H1 (cell line): ENCODE results near the gene ITPK1. TPM values are rescaled to one million over a fixed set of nuclear protein-coding genes. Genes with fewer than 3 reads are reported as not detected.

Source experiments
- CREB1 ChIP-seq: IDR thresholded peaks from 2 replicates; pipeline ENCODE4 v1.6.1; 2012; ENCODE audit warnings: inconsistent platforms
- GABPA ChIP-seq: IDR thresholded peaks from 2 replicates; pipeline ENCODE4 v1.6.1; 2011; ENCODE audit warnings: mild to moderate bottlenecking, low read length, moderate library complexity, borderline replicate concordance; ENCODE audit not compliant: insufficient read depth
- KDM4A ChIP-seq: IDR thresholded peaks from one replicate; pipeline ENCODE4 v1.7.1; 2012; ENCODE audit warnings: low read depth, mild to moderate bottlenecking, moderate library complexity, low read length, inconsistent platforms; ENCODE audit not compliant: severe bottlenecking
- KDM5A ChIP-seq: fragments of 200-600 bp; IDR thresholded peaks from 2 replicates; pipeline ENCODE4 v1.7.1; 2012; ENCODE audit warnings: mild to moderate bottlenecking, low read length, inconsistent platforms, mixed read lengths
- POU5F1 ChIP-seq: IDR thresholded peaks from 2 replicates; pipeline ENCODE4 v1.6.1; 2011; ENCODE audit warnings: low read depth, mild to moderate bottlenecking, low read length, moderate library complexity
- TAF7 ChIP-seq: optimal IDR thresholded peaks from 2 replicates; pipeline ENCODE3; 2011; ENCODE audit warnings: low read depth, mild to moderate bottlenecking, inconsistent platforms, low read length, moderate library complexity, borderline replicate concordance
- USF2 ChIP-seq: IDR thresholded peaks from 2 replicates; pipeline ENCODE4 v1.6.1; 2011; ENCODE audit warnings: low read length, improper control_type of control experiment
- polyA plus RNA-seq, 7 experiments: library from polyadenylated mRNA; depleted of rRNA in 3 of 7; stranded (reverse) in 5 of 7; unstranded in 2 of 7; fragments of >200 nt in 5 of 7; fragments of 200-250 nt in 2 of 7; gene quantifications; 1 replicate in 5 of 7; 2 replicates in 1 of 7; 4 replicates in 1 of 7; pipeline versions ENCODE4 v1.2.1 to v1.2.3, GENCODE V29; 2011 to 2013; ENCODE audit warnings: missing spikeins in 2 of 7, mixed read lengths in 2 of 7
- total RNA-seq: library from RNA; stranded (reverse); fragmentation: NEBNext Ultra II Directional; extraction: Animal tissue kit (Norgen Biotek cat#: 25700); gene quantifications from 2 replicates; pipeline ENCODE4 v1.2.1, GENCODE V29; 2021

Gene ITPK1
- total and polyA plus RNA-seq, 2 of the 8 experiments (the other 6 are each of a cell fraction or from before 2014, with no cell fraction given), result 108 to 143 TPM

GRCh38 chr14:93061380-93062012, 54.2 kb downstream of the ITPK1 start (continued):
- TF ChIP-seq TAF7 (no peak), KDM4A (no peak), POU5F1 (no peak), CREB1 (no peak), USF2 (no peak), GABPA (no peak), KDM5A (no peak)
